ENCODE data around the gene SEMA5B. TPM values are rescaled to one million over a fixed set of nuclear protein-coding genes. Genes with fewer than 3 reads are reported as not detected.

The SEMA5B gene
- polyA plus RNA-seq, 1 experiment: not detected

- ChIA-PET CTCF (no interaction called here), POLR2A (no interaction called here)
- no peak for DNase-seq (ENCODE audit: low read depth)
These were observed 57.7 kb downstream of the SEMA5B start for GRCh38 chr3:122969585-122970469.

GRCh38 chr3:122967765-122968164 lies 59.8 kb downstream of the SEMA5B start:
- TF ChIP-seq CTCF (IDR thresholded peaks at IDR 0.05; ENCODE audit: insufficient read depth, low read depth, low read length): no peak
- ChIA-PET CTCF (interaction anchor here (0.6 to 1.4 kb wide), 2 partner anchors 26 to 234 kb away, joined by 3 to 4 read pairs; partner anchors contain the start of gene SEC22A), POLR2A (no interaction called here)
- Histone ChIP-seq H3K36me3 (ENCODE audit: control insufficient read depth, insufficient read depth, low read length) (no peaks in the 10 kb centered on the region), H3K4me3 (ENCODE audit: low read depth, low read length) (no peak overlapping the region), H3K27me3 (ENCODE audit: control insufficient read depth, insufficient read depth, low read length) (peaks cover 55% of the 10 kb centered on the region)
- no peak for DNase-seq (ENCODE audit: low read depth)

More at GRCh38 chr3:122969585-122970469, 57.7 kb downstream of the SEMA5B start:
- Histone ChIP-seq H3K36me3 (ENCODE audit: control insufficient read depth, insufficient read depth, low read length) (no peaks in the 10 kb centered on the region), H3K4me3 (ENCODE audit: low read depth, low read length) (no peak overlapping the region), H3K27me3 (ENCODE audit: control insufficient read depth, insufficient read depth, low read length) (peaks cover 54% of the 10 kb centered on the region)
- no peak for TF ChIP-seq CTCF (IDR thresholded peaks at IDR 0.05; ENCODE audit: insufficient read depth, low read depth, low read length)

- H3K36me3 ChIP-seq (ENCODE audit: control insufficient read depth, insufficient read depth, low read length): no peaks in the 10 kb centered on the region
- DNase-seq (ENCODE audit: low read depth): no peak
- no peak for TF ChIP-seq CTCF (IDR thresholded peaks at IDR 0.05; ENCODE audit: insufficient read depth, low read depth, low read length)
- ChIA-PET POLR2A (no interaction called here), CTCF (no interaction called here)
- H3K4me3 ChIP-seq (ENCODE audit: low read depth, low read length): no peak overlapping the region
- peaks cover 55% of the 10 kb centered on the region for H3K27me3 ChIP-seq (ENCODE audit: control insufficient read depth, insufficient read depth, low read length)
These were observed 60.2 kb downstream of the SEMA5B start for GRCh38 chr3:122967356-122967755.

GRCh38 chr3:122966045-122966444 lies 61.5 kb downstream of the SEMA5B start:
- ChIA-PET CTCF (interaction anchor here (2.5 kb wide), 1 partner anchor 23 kb away, joined by 8 read pairs; no protein-coding TSS in a partner anchor), POLR2A (no interaction called here)
- H3K36me3 ChIP-seq (ENCODE audit: control insufficient read depth, insufficient read depth, low read length): no peaks in the 10 kb centered on the region
- DNase-seq (ENCODE audit: low read depth): no peak
- TF ChIP-seq CTCF (IDR thresholded peaks at IDR 0.05; ENCODE audit: insufficient read depth, low read depth, low read length): no peak
- H3K27me3 ChIP-seq (ENCODE audit: control insufficient read depth, insufficient read depth, low read length): peaks cover 57% of the 10 kb centered on the region
- H3K4me3 ChIP-seq (ENCODE audit: low read depth, low read length): no peak overlapping the region

GRCh38 chr3:122964811-122965210 lies 62.8 kb downstream of the SEMA5B start:
- H3K27me3 ChIP-seq (ENCODE audit: control insufficient read depth, insufficient read depth, low read length): peaks cover 52% of the 10 kb centered on the region
- DNase-seq (ENCODE audit: low read depth): no peak
- CTCF ChIA-PET: interaction anchor here (0.6 to 2.5 kb wide), 2 partner anchors 22 to 281 kb away, joined by 3 to 8 read pairs; no protein-coding TSS in a partner anchor
- no peaks in the 10 kb centered on the region for H3K36me3 ChIP-seq (ENCODE audit: control insufficient read depth, insufficient read depth, low read length)
- POLR2A ChIA-PET: no interaction called here
- no peak for TF ChIP-seq CTCF (IDR thresholded peaks at IDR 0.05; ENCODE audit: insufficient read depth, low read depth, low read length)
- no peak overlapping the region for H3K4me3 ChIP-seq (ENCODE audit: low read depth, low read length)

Data from BJ (cell line).